ENCODE results near the gene AGFG2.
A peak's percentile ranks its signal among the peaks of the same experiment; 100 is the strongest.

Gene AGFG2

GRCh38 chr7:100588438-100588837 lies 49.4 kb downstream of the AGFG2 start:
- DNase-seq, result no peak

- no peak for DNase-seq
Measured at GRCh38 chr7:100589341-100589947, 50.4 kb downstream of the AGFG2 start.

GRCh38 chr7:100590077-100590737 lies 51.2 kb downstream of the AGFG2 start:
- DNase-seq, result no peak

- DNase-seq, result no peak
Measured at GRCh38 chr7:100591596-100591995, 52.6 kb downstream of the AGFG2 start.

- no peak for DNase-seq
Measured at GRCh38 chr7:100595188-100595587, 56.2 kb downstream of the AGFG2 start.

GRCh38 chr7:100598425-100598824 lies 59.4 kb downstream of the AGFG2 start:
- DNase-seq, result no peak

GRCh38 chr7:100599911-100600729 lies 61.1 kb downstream of the AGFG2 start:
- DNase-seq, result no peak

GRCh38 chr7:100600730-100601038 lies 61.7 kb downstream of the AGFG2 start:
- DNase-seq, result no peak

- no peak for DNase-seq
Measured at GRCh38 chr7:100602889-100603725, 64.1 kb downstream of the AGFG2 start.

- no peak for DNase-seq
Measured at GRCh38 chr7:100603726-100604027, 64.7 kb downstream of the AGFG2 start.

- peak; percentile 65 for DNase-seq
Measured at GRCh38 chr7:100604028-100604975, 65.3 kb downstream of the AGFG2 start.

- no peak for DNase-seq
Measured at GRCh38 chr7:100604976-100605911, 66.2 kb downstream of the AGFG2 start.

GRCh38 chr7:100606313-100606712 lies 67.3 kb downstream of the AGFG2 start:
- DNase-seq, result no peak

- no peak for DNase-seq
Measured at GRCh38 chr7:100607111-100607510, 68.1 kb downstream of the AGFG2 start.

- no peak for DNase-seq
Measured at GRCh38 chr7:100609958-100610357, 71.0 kb downstream of the AGFG2 start.

GRCh38 chr7:100611983-100612729 lies 73.2 kb downstream of the AGFG2 start, which contains the start of gene MOSPD3:
MOSPD3 (plus strand) TSS chr7:100612540; CDS start chr7:100612792, 252 bp downstream.
- DNase-seq, result peak; percentile 99

- DNase-seq, result no peak
Measured at GRCh38 chr7:100612730-100613390, 73.9 kb downstream of the AGFG2 start.

GRCh38 chr7:100613412-100614175 lies 74.6 kb downstream of the AGFG2 start:
- DNase-seq, result peak; percentile 32
